Hematopoietic multipotent progenitor cell treated with erythropoietin and hydrocortisone succinate and interleukin-3 and kit ligand, for 4 days (in vitro differentiated cells): ENCODE results near the gene SNRPD3.
"Not testable (repeated sequence)": the region's sequence is repeated elsewhere in the genome, so short reads cannot be mapped to it uniquely, and the experiment has no call there.

ENCODE experiments used
- DNase-seq: peaks from one replicate; pipeline ENCODE4 v3.0.0-alpha.2; 2015

SNRPD3 gene

DNA sequence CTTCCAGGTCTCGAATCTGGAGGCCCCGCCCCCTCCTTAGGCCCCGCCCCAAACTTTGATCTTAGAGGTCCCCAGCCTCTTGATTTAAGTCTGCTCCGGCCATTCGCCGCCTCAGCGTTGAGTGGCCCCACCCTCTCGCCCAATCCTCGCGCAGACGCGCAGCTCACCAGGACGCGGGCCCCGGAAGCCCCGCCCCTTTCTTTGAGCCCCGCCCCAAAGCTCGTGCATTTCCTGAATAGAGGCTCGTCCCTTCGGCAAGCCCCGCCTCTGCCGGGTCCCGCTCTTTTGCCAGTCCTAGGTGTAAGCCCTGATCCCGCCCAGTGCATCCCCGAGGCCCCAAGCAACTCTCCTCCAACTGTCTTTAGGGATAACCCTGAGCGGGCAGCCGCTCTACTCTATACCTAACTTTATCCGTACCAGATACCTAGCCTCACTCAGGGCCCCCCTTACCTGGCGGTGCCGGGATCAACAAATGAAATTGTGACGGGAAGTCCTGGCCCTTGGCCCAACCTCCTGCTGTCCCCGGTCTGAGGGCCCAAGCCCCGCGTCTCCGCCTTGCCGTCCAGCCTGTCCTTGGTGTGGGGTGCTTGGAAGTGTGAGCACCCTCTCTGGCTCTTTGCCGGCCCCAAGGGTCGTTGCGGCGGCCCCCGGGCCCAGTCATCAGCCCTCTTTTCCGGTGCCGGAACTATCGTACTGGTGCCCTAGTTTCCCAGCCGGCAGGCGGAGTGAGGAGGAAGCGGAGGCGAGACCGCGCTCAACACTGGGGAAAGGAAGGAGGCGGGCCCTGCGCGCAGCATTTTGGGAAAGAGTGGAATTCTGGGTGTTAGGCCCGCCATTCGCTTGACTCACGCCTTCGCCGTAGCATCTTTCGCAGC, at the start of gene SNRPD3:
SNRPD3 (plus strand) TSS at position 835 of the 875 bp plus-strand sequence. CDS start 1,676 bp downstream, outside the sequence.
- DNase-seq: peak; percentile 100

DNA sequence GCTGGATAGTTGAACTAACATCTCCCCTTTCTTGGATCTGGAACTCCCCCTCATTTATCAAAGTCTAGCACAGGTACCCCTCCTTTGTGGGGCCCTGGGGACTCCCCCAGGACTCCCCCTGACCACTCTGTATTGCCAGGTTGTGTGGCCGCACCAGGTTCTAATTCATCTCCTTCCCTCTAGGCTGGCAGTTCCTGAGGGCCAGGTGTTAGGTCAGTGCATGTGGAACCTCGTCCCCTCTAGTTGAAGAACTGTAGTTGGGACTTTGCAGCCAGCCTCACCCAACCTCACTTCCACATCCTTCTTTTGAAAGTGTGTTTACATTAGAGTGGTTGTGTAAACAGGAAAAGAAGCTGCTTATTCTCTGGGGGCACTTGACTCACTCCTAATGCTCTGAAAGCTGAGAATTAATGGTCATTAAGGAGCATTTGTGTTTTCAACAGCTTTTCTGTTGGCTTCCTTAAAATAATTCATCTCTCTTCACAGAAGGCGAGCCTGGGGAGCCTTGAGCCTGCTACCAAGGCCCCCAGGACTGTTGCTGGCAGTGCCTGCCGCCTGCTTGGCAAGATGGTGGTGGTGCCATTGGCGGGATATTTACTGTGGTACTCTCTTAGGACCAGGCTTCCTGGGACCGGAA, 48.9 kb upstream of the SNRPD3 start:
- DNase-seq: no peak

DNA sequence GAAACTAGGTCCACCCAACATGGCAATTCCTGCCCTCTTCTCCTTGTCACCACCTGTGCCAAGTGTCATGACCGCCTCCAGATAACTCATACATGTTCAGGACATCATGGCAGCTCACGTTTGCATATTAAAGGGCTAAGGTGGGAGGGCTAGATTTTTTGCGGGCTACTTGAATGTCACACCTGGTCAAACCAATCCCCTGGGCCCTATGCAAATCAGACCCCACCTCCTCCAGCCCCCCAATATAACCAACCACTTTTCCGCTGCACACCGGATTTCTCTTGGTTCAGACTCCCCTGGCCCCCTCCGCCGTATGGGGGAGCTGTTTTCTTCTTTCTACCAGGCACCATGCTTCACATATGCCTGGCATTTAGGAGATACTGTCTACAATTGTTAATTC, 48.1 kb upstream of the SNRPD3 start:
- no peak for DNase-seq

DNA sequence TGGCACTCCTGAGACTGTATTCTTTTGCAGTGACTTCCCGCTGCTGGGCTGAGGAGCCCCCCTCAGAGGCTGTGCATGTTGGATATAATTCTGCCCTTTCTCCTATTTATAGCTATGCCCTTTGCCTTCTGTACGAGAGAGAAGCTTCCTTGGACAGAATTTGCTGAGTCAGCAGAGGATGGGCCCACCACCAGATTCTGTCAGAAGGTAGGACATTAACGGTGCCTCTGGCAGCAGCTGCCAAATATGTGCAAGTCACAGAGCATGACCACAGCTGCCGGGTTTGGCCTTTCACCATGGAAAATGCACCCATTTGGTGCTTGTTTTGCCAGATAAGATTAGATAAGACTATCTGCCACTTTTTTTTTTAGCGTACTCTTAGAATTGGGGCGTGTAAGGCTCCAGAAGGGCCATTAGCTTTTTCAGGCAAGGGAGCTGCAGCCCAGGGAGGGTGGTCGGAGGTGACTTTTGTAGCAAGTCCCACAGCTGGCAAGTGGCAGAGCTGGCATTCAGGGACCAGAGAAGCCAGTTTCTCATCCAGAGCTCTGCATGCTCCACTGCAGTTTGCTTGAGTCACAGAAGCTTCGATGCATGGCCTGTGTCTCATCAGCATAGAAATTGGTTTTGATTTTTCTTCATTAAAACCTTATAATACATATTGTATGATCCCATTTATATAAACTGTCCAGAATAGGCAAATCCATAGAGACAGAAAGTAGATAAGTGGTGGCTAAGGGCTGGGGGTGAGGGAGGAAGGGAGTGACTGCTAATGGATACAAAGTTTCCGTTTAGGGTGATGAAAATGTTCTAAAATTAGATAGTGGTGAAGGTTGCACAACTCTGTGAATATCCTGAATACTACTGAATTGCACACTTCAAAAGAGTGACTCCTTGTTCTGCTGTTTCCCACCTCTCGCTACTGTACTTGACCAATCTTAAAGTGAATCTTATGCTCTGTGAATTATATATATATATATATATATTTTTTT, 44.9 kb upstream of the SNRPD3 start:
- DNase-seq: peak; percentile 93

DNA sequence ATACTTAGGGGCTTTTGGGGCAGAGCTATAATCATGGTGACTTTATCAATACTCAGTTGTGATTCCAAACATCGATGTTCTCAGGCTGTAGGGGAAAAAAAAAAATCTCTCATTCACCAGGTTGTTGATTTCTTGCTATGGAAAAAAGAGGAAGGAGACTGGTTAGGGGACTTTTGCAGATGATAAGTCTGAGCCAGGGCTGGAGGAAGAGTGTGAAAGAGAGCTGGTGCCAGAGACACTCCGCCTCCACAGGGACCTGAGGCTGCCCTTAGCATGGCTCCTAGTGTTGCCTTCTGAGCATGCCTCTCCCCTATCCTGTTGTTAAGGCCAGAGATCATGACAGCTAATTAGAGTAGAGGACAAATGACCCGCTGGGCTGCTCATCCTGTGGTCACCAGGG, 43.8 kb upstream of the SNRPD3 start:
- DNase-seq: peak; percentile 81

DNA sequence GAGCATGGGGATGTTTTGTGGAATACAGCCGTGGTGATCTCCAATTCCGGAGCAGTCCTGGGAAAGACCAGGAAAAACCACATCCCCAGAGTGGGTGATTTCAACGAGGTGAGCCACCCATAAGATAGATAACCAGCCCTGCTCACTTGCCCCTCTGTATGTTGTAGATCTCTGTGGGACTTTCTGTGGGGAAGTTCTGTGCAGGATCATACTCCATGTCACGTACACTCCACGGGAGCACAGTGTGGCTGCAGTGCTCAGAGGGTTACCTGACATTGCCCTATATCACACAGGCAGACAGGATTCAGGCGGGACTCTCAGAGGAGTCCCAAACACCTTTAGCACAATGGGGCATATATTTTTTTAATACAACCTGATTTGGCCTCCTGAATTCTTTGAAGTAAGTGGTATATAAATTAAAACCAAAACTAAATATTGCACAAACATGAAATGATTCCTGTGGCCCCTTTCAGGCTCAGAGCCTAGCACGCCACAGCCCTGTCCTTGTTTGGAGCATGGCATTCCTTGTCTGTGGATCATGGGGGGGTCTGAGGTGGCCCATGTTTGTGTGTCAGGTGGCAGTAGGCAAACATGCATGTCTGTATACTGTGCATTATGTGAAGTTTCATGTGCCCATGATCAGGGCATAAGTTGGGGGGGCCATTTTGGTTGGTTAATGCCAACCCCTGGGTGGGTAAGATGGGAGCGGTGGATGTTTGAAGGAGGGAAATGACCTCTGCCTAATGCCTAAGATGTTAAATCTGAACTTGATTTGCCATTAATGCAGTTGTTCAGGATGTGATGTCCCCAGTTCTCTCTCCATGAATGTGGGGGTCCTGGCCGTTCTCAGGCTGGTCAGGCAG, 42.2 kb upstream of the SNRPD3 start:
- no peak for DNase-seq

DNA sequence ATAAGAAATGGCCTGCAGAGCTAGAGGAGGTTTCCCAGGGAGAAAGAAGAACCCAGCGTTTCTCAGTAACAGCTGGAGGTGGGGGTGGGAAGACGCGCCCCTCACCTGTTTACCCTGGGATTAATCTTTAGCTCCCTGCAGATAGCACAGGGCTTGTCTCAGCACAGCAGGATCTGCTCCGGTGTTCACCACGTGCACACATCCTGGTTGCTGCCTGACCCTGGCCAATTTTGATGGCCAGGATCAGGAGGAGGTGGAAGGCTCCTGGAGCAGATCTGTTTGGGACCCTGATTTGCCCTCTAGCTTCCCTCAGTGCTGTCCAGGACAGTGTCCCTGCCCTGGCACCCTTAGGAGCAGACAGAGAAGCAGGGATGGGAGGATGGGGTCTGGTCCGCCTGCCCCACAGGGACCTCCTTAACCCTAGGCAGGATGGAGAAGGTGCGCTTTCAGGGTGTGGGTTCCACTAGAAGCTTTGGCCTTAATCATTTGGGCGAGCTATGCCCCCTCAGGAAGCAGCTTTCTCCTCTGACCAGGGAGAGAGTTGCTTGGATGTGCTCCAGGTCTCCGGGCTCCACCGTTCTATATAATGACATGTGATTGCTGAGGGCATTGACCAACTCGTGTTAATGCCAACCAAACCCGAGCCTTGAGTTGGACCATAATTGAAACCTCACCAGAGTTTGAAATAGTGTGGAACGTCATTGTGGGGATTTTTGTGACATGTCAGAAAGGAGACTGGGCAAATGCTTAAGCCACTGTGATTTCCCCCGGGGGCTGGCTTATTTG, 41.4 kb upstream of the SNRPD3 start:
- DNase-seq: no peak

DNA sequence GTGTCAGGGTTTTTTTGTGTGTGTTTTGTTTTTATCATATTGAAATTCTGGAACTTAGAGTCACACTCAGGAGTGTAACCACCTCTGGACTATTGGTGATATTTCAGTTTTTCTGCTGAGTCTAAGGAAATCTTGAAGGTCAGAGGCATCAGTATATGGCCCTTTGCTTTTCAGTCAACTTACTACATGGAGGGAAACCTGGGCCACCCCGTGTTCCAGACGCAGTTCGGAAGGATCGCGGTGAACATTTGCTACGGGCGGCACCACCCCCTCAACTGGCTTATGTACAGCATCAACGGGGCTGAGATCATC, 40.8 kb upstream of the SNRPD3 start:
- DNase-seq: no peak

DNA sequence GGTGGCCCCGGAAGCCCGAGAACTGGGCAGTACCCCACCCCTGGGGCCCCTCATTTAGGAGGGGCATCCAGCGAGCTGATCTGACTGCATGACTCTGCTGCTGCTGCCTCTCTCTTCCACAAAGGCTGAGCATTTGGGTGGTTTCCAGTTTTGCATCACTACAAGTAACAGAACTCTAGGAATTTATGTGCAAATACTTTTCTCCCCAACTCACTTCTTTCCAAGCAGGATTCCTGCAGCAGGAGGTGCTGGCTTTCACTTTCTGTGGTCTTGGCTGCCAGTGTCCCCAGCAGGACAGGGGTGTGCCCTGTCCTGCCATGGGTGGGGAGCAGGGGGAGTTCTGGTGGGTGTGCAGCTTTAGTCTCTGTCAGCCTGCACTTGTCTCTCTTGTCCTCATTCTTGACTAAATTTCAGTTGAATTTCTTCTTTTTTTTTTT, 39.5 kb upstream of the SNRPD3 start:
- peak; percentile 34 for DNase-seq

DNA sequence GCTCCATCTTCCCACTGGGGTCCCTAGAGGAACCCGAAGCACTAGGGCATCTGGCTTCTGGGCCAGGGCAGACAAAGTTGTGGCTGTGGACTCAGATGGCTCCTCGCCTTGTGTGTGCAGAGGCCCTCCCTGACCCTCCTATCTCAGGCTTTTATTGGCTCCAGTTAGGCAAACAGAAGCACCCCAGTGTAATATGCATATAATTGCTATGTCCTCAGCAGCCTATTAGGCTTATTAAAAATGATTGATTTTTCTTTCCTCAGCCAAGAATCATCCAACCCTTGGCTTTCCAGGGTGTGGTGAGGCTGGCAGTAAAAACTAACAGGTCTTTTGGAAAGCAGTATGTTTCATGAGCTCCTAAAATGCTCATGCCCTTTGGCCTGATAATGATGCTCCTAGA, 38.4 kb upstream of the SNRPD3 start:
- no peak for DNase-seq

DNA sequence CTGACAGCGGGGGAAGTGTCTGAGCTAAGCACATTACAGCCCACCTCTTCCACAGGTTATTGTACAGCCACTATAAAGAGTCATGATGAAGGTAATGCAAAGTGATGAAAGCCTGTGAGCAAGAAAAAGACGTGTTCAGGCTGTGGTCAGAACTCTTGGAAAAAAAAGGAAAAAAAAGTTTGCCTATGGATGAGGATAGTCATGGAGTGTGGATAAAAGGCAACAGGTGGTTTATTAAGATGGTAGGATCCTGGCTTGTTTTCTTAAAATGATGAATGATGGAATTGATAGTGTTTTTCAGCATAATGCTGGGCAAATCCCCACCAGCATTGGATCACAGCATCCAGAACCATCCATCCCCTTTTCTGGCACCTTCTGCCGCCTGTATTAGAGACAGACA, 37.6 kb upstream of the SNRPD3 start:
- DNase-seq: no peak

DNA sequence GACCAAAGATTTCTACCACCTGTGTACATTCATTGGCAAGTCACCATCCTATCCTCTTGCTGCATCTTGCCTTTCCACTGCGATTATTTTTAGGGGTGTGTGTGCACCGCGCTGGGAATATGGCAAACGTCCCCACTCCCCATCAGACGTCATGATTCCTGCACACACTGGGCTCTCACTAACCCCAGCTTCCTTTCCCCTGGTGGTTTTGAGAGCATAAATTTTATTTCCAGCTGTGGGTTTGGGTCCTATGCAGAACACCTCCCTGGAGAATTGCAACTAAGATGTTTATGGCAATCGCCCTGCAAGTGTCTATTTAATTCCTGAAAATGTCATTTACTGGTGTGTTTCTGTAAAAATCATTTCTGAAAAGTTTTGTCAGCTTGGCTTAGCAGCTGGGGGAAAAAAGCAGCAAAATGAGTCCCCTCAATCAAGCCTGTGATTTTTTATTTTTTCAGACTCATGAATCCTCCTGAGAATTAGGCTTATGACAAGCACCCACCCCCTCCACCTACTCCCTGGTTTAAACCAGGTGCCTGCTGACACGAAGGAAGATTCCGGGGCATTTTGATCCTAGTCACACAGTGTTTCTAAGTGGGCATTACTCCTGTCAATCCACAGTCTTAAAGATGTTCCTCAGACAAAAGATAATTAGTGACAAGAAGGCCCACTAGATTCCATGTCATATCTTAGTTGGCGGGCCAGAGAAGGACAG, 36.9 kb upstream of the SNRPD3 start:
- no peak for DNase-seq

DNA sequence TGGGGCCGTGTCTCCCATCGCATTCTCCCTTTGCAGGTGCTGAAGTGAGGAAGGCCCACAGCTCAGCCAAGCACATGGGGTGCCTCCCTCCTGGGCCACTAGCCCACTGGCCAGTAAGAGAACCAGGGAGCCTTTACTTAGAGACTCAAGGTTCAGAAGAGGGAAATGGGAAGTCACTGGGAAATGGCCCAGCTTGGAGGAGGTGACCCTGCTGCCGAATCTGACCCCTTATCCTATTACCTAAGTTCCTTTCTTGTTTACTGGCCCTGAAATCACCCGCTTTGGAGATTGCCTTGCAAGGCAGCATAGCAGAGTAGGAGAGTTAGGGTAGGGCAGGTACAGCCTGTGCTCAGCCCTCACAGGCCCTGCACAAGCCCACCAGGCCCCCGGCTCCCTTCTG, 36.3 kb upstream of the SNRPD3 start:
- no peak for DNase-seq

DNA sequence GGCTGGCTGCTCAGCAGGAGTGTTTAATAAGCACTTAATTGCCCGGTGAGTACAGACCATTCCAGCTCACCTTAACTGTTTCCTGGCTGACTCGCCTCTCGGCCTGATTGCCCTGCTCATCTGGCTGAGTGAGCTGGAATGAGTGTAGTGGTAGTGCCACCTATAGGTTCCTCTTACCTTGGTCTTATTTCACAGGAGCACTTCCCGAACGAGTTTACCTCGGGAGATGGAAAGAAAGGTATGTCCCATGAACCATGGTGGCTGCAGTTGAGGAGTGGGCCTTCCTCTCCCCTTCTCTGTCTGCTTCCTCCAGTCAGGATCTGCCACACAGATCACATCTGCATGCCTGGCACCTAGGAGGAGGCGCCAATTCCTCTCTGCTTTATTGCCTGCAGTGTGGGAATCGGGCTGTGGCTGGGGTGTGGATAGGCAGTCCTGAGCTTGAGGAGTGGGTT, 34.0 kb upstream of the SNRPD3 start:
- DNase-seq: peak; percentile 73

DNA sequence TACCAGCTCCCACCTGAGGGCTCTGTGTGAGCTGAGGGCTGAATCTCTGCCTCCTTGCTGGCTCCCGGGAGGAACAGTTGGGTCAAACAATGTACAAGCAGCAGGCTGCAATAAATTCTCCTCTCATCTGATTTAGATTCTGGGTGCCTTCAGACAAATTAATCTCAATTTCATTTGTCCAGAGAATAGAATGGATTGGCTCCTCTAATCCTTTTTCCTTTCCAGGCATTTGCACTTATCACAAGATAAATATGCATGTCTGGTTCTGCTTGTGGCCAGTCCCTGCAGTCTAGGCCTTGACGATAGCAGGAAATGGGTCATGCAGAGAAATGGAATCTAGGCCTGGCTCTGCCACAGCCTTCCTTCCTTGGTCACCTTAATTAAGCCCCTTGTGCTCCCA, 31.9 kb upstream of the SNRPD3 start:
- DNase-seq: no peak

DNA sequence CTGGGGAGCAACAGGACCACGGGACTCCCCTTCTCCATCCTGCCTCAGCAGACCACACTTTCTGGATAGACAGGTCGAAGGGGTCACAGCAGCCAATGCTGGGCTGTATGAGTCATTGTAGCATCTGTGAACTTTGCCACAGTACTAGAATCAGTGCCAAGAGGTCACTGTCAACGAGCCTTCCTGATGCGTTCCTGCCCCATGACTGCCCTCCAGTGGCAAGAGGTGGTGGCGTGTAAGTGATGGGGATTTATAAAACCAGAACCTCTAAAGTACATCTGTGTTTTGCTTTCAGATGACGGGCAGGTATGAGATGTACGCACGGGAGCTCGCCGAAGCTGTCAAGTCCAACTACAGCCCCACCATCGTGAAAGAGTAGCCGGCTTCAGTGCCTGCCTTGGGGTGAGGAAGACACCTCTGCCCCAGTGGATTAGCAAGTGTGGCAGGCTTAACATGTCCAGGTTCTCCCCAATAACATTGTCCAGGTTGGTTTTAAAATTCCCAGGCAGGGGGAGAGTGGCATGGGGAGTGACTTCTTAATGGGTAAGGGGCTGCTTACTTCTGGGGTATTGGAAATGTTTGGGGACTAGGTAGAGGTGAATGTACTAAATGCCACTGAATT, 30.3 kb upstream of the SNRPD3 start:
- DNase-seq: peak; percentile 91

DNA sequence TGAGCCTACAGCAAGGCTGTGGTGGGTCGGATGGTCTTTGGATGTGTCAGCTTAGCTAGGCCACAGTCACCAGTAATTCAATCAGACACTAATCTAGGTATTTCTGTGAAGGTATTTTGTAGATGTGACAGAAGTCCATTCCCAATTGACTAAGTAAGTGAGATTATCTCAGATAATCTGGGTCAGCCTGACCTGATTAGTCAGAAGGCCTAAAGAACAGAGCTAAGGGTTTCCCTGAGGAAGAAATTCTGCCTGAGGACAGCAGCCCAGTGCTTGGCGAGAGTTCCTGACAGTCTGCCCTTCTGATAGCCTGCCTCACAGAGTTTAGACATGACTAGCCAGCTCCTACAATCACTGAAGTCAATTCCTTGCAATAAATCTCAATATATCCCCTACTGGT, 29.6 kb upstream of the SNRPD3 start:
- no peak for DNase-seq

DNA sequence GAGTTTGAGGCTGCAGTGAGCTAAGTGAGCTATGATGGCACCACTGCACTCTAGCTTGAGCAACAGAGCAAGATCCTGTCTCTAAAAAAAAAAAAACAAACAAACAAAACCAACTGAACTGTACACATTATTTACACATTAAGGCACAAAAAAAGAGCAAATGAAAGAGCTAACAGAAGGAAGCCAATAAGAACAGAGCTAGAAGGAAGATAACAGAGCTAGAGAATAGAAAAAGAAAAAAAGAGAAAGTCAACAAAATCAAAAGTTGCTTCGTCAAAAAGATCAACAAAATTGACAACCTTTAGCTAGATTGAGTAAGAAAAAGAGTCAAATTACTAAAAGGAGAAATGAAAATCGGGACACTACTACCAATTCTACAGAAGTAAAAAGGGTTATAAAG, 25.9 kb upstream of the SNRPD3 start:
- no peak for DNase-seq

DNA sequence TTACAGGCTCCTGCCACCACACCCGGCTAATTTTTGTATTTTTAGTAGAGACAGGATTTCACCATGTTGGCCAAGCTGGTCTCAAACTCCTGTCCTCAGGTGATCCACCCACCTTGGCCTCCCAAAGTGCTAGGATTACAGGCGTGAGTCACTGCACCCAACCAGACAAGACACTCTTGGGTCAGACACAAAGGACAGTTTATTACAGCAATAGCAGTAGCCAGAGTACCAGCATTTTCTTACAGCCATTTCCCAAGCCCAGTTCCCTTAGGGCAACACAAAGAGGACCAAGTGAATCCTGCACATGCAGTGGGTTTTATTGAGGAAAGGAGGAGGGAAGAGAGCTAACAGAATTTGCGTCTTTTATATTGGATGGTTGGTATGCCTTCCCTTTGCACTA, 24.8 kb upstream of the SNRPD3 start:
- not testable (repeated sequence) for DNase-seq

DNA sequence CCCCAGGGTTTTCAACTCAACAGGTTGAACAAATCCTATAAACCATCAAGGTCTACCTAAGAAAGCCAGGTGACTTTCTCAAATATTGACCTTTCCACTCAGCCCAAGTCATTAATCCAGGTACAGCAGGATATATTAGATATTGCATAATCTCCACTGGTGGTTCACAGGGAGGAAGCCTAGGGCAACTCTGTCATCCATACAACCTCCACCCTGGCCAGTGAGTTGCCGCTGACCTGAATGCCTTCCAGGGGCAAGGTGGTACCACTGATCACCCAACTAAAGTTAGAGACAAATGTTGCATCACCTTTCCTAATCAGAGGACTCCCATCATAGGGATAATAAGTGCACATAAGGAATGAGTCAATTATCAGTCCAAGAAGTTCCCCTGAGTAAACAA, 23.7 kb upstream of the SNRPD3 start:
- DNase-seq: no peak
